GM12874 (cell line): ENCODE measurements around the gene LRRC18.

Experiments used
- CTCF ChIP-seq: IDR thresholded peaks from 2 replicates; pipeline ENCODE4 v1.5.1; 2011; ENCODE audit warnings: low read depth, mild to moderate bottlenecking, control low read depth, low read length, moderate library complexity; ENCODE audit not compliant: insufficient read depth

The LRRC18 gene

GRCh38 chr10:48946332-48946731 lies 6.7 kb upstream of the LRRC18 start:
- TF ChIP-seq CTCF, result no peak

- no peak for TF ChIP-seq CTCF
These were observed 5.9 kb upstream of the LRRC18 start for GRCh38 chr10:48945441-48946130.

- TF ChIP-seq CTCF, result no peak
These were observed 4.5 kb upstream of the LRRC18 start for GRCh38 chr10:48944171-48944570.

GRCh38 chr10:48943096-48943495 lies 3.5 kb upstream of the LRRC18 start:
- no peak for TF ChIP-seq CTCF

- TF ChIP-seq CTCF, result no peak
These were observed 1.9 kb upstream of the LRRC18 start for GRCh38 chr10:48941427-48942075.

- TF ChIP-seq CTCF, result no peak
These were observed 1.3 kb upstream of the LRRC18 start for GRCh38 chr10:48940958-48941357.

GRCh38 chr10:48940372-48940771 lies 732 bp upstream of the LRRC18 start:
- no peak for TF ChIP-seq CTCF
